OCI-LY7 (cell line): Measurements from ENCODE around the gene PTDSS2. TPM values are rescaled to one million over a fixed set of nuclear protein-coding genes. Genes with fewer than 3 reads are reported as not detected.

Source experiments
- BruUV-seq: library from RNA; stranded (reverse); fragments of 400-500 nt; replicated peaks from 2 replicates; lab custom pipeline; 2021; lab: Mats Ljungman, UMichigan
- CTCF ChIA-PET: fragments of 300-600 bp; sonication (Branson Sonifier 250); formaldehyde crosslinking; loops from one replicate; lab custom pipeline; 2022; ENCODE audit warnings: antibody characterized with exemption; ENCODE audit not compliant: unreplicated experiment; lab: Charles Lee
- POLR2A ChIA-PET: fragments of 300-600 bp; sonication (Branson Sonifier 250); formaldehyde crosslinking; loops from one replicate; lab custom pipeline; 2022; ENCODE audit warnings: antibody characterized with exemption; lab: Charles Lee
- DNase-seq: peaks from one replicate; pipeline ENCODE4 v3.0.0-alpha.2; 2015; ENCODE audit warnings: low spot score
- H2AFZ ChIP-seq: fragments of 200-600 bp; sonication (generic), shearing (Covaris generic); 2 replicates; pipeline ENCODE4 v1.6.1; 2014; ENCODE audit warnings: mild to moderate bottlenecking, antibody characterized with exemption, low read length, moderate library complexity
- H3K27ac ChIP-seq: fragments of 200-600 bp; sonication (generic); 2 replicates; pipeline ENCODE4 v1.5.1; 2014; ENCODE audit warnings: mixed run types, low read depth, mild to moderate bottlenecking, moderate library complexity, low read length, inconsistent platforms; ENCODE audit not compliant: poor library complexity, severe bottlenecking
- H3K36me3 ChIP-seq: fragments of 200-600 bp; sonication (generic); 2 replicates; pipeline ENCODE4 v1.6.1; 2014; ENCODE audit warnings: mild to moderate bottlenecking, antibody characterized with exemption, low read length, moderate library complexity, mixed read lengths; ENCODE audit not compliant: insufficient read depth
- H3K4me1 ChIP-seq: fragments of 200-600 bp; sonication (generic); 2 replicates; pipeline ENCODE4 v1.5.1; 2014; ENCODE audit warnings: mild to moderate bottlenecking, low read length; ENCODE audit not compliant: insufficient read depth, poor library complexity, severe bottlenecking
- H3K4me2 ChIP-seq: fragments of 200-600 bp; sonication (generic); 2 replicates; pipeline ENCODE4 v1.6.1; 2014; ENCODE audit warnings: mild to moderate bottlenecking, low read length
- H3K4me3 ChIP-seq: fragments of 200-600 bp; sonication (generic); 2 replicates; pipeline ENCODE4 v1.5.1; 2014; ENCODE audit warnings: mild to moderate bottlenecking, low read depth, low read length; ENCODE audit not compliant: poor library complexity, severe bottlenecking
- H3K79me2 ChIP-seq: fragments of 200-600 bp; sonication (generic); 2 replicates; pipeline ENCODE4 v1.6.1; 2016; ENCODE audit warnings: low read depth, mild to moderate bottlenecking, low read length, moderate library complexity, mixed read lengths; ENCODE audit not compliant: insufficient read depth
- H3K9me2 ChIP-seq: fragments of 200-600 bp; sonication (generic); 2 replicates; pipeline ENCODE4 v1.6.1; 2016; ENCODE audit warnings: mild to moderate bottlenecking, low read length, mixed read lengths; ENCODE audit not compliant: insufficient read depth
- H3K9me3 ChIP-seq: fragments of 200-600 bp; sonication (generic); 2 replicates; pipeline ENCODE4 v1.6.1; 2014; ENCODE audit warnings: mild to moderate bottlenecking, mixed run types, low read length, mixed read lengths
- H4K20me1 ChIP-seq: fragments of 200-600 bp; sonication (generic); 2 replicates; pipeline ENCODE4 v1.6.1; 2014; ENCODE audit warnings: mild to moderate bottlenecking, antibody characterized with exemption, low read length, moderate library complexity, mixed read lengths; ENCODE audit not compliant: insufficient read depth
- EZH2phosphoT487 ChIP-seq: fragments of 200-600 bp; sonication (generic); IDR thresholded peaks from 2 replicates; pipeline ENCODE4 v1.6.1; 2018; ENCODE audit warnings: low read depth, borderline replicate concordance, mild to moderate bottlenecking, mixed run types, antibody characterized with exemption, low read length, moderate library complexity, mixed read lengths
- intact Hi-C: fragments of 100-400 bp; cut with micrococcal nuclease; formaldehyde crosslinking; loops from one replicate; pipeline ENCODE4 v1.10.0; 2022; ENCODE audit not compliant: unreplicated experiment
- total RNA-seq, 2 experiments: library from RNA; depleted of rRNA in 1 of 2; stranded (reverse); fragments of >200 nt in 1 of 2; shearing (Covaris generic) in 1 of 2; gene quantifications; 2 replicates each; pipeline ENCODE4 v1.2.3, GENCODE V29; 2014 to 2022
- TF ChIP-seq, protein P1 (sequence below): fragments of 200-600 bp; sonication (generic); conservative IDR thresholded peaks from 2 replicates; pipeline ENCODE4 v1.5.1; 2014; ENCODE audit warnings: mild to moderate bottlenecking, antibody characterized with exemption, low read length, moderate library complexity, mixed read lengths

PTDSS2 gene
- total RNA-seq, 2 experiments from 2014 or later: 27.8 to 32.7 TPM

DNA sequence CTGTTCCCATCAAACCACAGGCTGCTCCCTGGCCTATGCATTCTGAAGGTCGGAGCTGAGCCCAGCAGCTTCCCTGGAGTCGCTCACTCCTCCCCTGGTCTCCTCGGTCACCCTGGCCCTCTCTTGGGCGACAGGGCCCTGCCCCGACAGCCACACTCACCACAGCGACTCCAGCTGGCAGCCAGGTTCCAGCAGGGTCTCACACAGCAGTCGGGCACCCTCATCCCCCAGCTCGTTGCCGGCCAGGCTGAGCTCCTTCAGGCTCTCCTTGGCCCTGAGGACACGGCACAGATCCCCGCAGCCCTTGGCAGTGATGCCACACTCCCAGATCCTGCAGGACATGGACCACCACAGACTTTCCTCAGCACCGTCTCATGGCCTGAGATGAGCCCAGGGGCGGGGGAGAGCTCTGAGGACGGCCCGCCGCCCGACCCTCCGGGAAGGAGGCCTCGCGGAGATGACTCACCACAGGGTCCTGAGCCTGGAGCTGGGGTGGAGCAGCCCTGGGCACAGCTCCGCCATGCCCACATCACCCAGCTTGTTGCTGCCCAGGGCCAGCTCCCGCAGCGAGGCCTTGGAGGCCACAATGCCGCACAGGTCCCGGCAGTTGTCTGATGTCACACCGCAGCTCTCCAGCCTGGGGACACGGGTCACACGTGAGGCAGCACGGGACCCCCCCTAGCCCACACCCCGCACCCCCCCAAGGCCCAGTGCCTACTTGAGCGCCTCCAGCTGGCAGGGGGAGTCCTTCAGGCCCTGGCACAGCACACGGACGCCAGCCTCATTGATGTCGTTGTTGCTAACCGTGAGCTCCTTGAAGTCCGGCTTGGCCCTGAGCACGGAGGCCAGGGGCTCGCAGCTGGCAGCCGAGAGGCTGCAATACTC lies 48.5 kb downstream of the PTDSS2 start:
- H2AFZ ChIP-seq: no peak overlapping the region
- BruUV-seq: no TSS peak
- CTCF ChIA-PET: no interaction called here

GRCh38 chr11:499201-500076 lies 49.4 kb downstream of the PTDSS2 start:
- Histone ChIP-seq H3K9me2 (no peaks in the 10 kb centered on the region), H3K9me3 (no peaks in the 10 kb centered on the region), H3K27ac (no peak overlapping the region), H3K4me1 (peaks cover 9% of the 10 kb centered on the region), H3K36me3 (peaks cover 68% of the 10 kb centered on the region), H3K79me2 (peaks cover under 1% of the 10 kb centered on the region; the same call in 1 of the 2 replicates), H3K4me3 (no peak overlapping the region), H4K20me1 (no peaks in the 10 kb centered on the region), H3K4me2 (no peak overlapping the region), H2AFZ (no peak overlapping the region)
- intact Hi-C loops: no loop called here
- CTCF ChIA-PET: no interaction called here
- POLR2A ChIA-PET: interaction anchor here (0.8 kb wide), 1 partner anchor 49 kb away, joined by 5 read pairs; the partner anchor contains the start of gene PTDSS2
- TF ChIP-seq EZH2phosphoT487: no peak
- TF ChIP-seq, protein P1, sequence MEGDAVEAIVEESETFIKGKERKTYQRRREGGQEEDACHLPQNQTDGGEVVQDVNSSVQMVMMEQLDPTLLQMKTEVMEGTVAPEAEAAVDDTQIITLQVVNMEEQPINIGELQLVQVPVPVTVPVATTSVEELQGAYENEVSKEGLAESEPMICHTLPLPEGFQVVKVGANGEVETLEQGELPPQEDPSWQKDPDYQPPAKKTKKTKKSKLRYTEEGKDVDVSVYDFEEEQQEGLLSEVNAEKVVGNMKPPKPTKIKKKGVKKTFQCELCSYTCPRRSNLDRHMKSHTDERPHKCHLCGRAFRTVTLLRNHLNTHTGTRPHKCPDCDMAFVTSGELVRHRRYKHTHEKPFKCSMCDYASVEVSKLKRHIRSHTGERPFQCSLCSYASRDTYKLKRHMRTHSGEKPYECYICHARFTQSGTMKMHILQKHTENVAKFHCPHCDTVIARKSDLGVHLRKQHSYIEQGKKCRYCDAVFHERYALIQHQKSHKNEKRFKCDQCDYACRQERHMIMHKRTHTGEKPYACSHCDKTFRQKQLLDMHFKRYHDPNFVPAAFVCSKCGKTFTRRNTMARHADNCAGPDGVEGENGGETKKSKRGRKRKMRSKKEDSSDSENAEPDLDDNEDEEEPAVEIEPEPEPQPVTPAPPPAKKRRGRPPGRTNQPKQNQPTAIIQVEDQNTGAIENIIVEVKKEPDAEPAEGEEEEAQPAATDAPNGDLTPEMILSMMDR: no peak
- BruUV-seq: no TSS peak
- DNase-seq: no peak

More for the DNA sequence above, 48.5 kb downstream of the PTDSS2 start:
- Histone ChIP-seq H3K9me2 (no peaks in the 10 kb centered on the region), H3K4me2 (no peak overlapping the region), H3K79me2 (no peaks in the 10 kb centered on the region), H3K9me3 (no peaks in the 10 kb centered on the region), H3K27ac (no peak overlapping the region), H3K4me3 (no peak overlapping the region), H3K36me3 (peaks cover 77% of the 10 kb centered on the region), H3K4me1 (no peaks in the 10 kb centered on the region), H4K20me1 (no peaks in the 10 kb centered on the region)
- POLR2A ChIA-PET: interaction anchor here (0.8 kb wide), 1 partner anchor 48 kb away, joined by 5 read pairs; the partner anchor contains the start of gene PTDSS2
- TF ChIP-seq EZH2phosphoT487: no peak
- TF ChIP-seq, protein P1: no peak
- no peak for DNase-seq
- intact Hi-C loops: no loop called here
